Measurements from ENCODE around the gene RNF222.

GRCh38 chr17:8420041-8420934 is 22.7 kb upstream of the RNF222 start:
- TF ChIP-seq POLR2A (IDR thresholded peaks at IDR 0.05; ENCODE audit: low read depth, low read length) (no peak), MAFK (IDR thresholded peaks at IDR 0.05; ENCODE audit: low read depth, low read length) (no peak), RCOR1 (IDR thresholded peaks at IDR 0.05; ENCODE audit: insufficient replicate concordance, low read length) (no peak), FOS (IDR thresholded peaks at IDR 0.05; ENCODE audit: low read depth, low read length) (no peak), MXI1 (IDR thresholded peaks at IDR 0.05; ENCODE audit: borderline replicate concordance, low read depth, low read length) (no peak), RFX5 (IDR thresholded peaks at IDR 0.05; ENCODE audit: low read depth, low read length) (no peak), SMC3 (IDR thresholded peaks at IDR 0.05; ENCODE audit: low read depth, low read length) (no peak), CEBPB (IDR thresholded peaks at IDR 0.05; ENCODE audit: low read depth, low read length) (no peak), USF2 (IDR thresholded peaks at IDR 0.05; ENCODE audit: low read depth, low read length) (no peak), BHLHE40 (IDR thresholded peaks at IDR 0.05; ENCODE audit: low read depth, low read length) (no peak), RAD21 (IDR thresholded peaks at IDR 0.05; ENCODE audit: low read length) (no peak), MAZ (IDR thresholded peaks at IDR 0.05; ENCODE audit: borderline replicate concordance, low read depth, low read length) (no peak)
- TF ChIP-seq, protein P1, sequence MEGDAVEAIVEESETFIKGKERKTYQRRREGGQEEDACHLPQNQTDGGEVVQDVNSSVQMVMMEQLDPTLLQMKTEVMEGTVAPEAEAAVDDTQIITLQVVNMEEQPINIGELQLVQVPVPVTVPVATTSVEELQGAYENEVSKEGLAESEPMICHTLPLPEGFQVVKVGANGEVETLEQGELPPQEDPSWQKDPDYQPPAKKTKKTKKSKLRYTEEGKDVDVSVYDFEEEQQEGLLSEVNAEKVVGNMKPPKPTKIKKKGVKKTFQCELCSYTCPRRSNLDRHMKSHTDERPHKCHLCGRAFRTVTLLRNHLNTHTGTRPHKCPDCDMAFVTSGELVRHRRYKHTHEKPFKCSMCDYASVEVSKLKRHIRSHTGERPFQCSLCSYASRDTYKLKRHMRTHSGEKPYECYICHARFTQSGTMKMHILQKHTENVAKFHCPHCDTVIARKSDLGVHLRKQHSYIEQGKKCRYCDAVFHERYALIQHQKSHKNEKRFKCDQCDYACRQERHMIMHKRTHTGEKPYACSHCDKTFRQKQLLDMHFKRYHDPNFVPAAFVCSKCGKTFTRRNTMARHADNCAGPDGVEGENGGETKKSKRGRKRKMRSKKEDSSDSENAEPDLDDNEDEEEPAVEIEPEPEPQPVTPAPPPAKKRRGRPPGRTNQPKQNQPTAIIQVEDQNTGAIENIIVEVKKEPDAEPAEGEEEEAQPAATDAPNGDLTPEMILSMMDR (conservative IDR thresholded peaks at IDR 0.05; ENCODE audit: low read depth, low read length) = no peak
- TF ChIP-seq, protein P2, sequence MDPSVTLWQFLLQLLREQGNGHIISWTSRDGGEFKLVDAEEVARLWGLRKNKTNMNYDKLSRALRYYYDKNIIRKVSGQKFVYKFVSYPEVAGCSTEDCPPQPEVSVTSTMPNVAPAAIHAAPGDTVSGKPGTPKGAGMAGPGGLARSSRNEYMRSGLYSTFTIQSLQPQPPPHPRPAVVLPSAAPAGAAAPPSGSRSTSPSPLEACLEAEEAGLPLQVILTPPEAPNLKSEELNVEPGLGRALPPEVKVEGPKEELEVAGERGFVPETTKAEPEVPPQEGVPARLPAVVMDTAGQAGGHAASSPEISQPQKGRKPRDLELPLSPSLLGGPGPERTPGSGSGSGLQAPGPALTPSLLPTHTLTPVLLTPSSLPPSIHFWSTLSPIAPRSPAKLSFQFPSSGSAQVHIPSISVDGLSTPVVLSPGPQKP (IDR thresholded peaks at IDR 0.05; ENCODE audit: borderline replicate concordance, low read depth, low read length) = no peak

All from IMR-90 (cell line).